ENCODE data around the gene CLASP2. TPM values are rescaled to one million over a fixed set of nuclear protein-coding genes. Genes with fewer than 3 reads are reported as not detected.
"Not testable (repeated sequence)": the region's sequence is repeated elsewhere in the genome, so short reads cannot be mapped to it uniquely, and the experiment has no call there.

The CLASP2 gene
- total RNA-seq, 1 donor from 2014 or later, result 114 TPM

GRCh38 chr3:33490641-33491241 is 227.3 kb downstream of the CLASP2 start:
- H3K27ac ChIP-seq (ENCODE audit: low read depth, low read length), result no peak overlapping the region
- no peaks in the 10 kb centered on the region for H3K27me3 ChIP-seq (ENCODE audit: control insufficient read depth in 3 of 3, insufficient read depth in 3 of 3, low read length in 3 of 3)
- no peaks in the 10 kb centered on the region for H3K9me3 ChIP-seq (ENCODE audit: control insufficient read depth in 3 of 3, low read length in 3 of 3)
- H3K9ac ChIP-seq (ENCODE audit: low read depth in 1 of 3, low read length in 3 of 3), result no peak overlapping the region
- H3K4me3 ChIP-seq (ENCODE audit: low read length in 3 of 3), result no peak overlapping the region
- H3K4me1 ChIP-seq (ENCODE audit: control insufficient read depth in 3 of 3, insufficient read depth in 3 of 3, low read length in 3 of 3), result no peaks in the 10 kb centered on the region
- H3K36me3 ChIP-seq (ENCODE audit: control insufficient read depth in 3 of 3, insufficient read depth in 3 of 3, low read length in 3 of 3), result no peaks in the 10 kb centered on the region

GRCh38 chr3:33488683-33489082 is 229.4 kb downstream of the CLASP2 start:
- Histone ChIP-seq H3K4me3 (ENCODE audit: low read length in 3 of 3) (no peak overlapping the region), H3K9ac (ENCODE audit: low read depth in 1 of 3, low read length in 3 of 3) (no peak overlapping the region), H3K9me3 (ENCODE audit: control insufficient read depth in 3 of 3, low read length in 3 of 3) (no peaks in the 10 kb centered on the region), H3K36me3 (ENCODE audit: control insufficient read depth in 3 of 3, insufficient read depth in 3 of 3, low read length in 3 of 3) (no peaks in the 10 kb centered on the region), H3K27ac (ENCODE audit: low read depth, low read length) (no peak overlapping the region), H3K4me1 (ENCODE audit: control insufficient read depth in 3 of 3, insufficient read depth in 3 of 3, low read length in 3 of 3) (no peaks in the 10 kb centered on the region), H3K27me3 (ENCODE audit: control insufficient read depth in 3 of 3, insufficient read depth in 3 of 3, low read length in 3 of 3) (no peaks in the 10 kb centered on the region)

- H3K9ac ChIP-seq (ENCODE audit: low read depth in 1 of 3, low read length in 3 of 3), result no peak overlapping the region
- H3K27ac ChIP-seq (ENCODE audit: low read depth, low read length), result no peak overlapping the region
- no peaks in the 10 kb centered on the region for H3K27me3 ChIP-seq (ENCODE audit: control insufficient read depth in 3 of 3, insufficient read depth in 3 of 3, low read length in 3 of 3)
- H3K4me1 ChIP-seq (ENCODE audit: control insufficient read depth in 3 of 3, insufficient read depth in 3 of 3, low read length in 3 of 3), result no peaks in the 10 kb centered on the region
- H3K36me3 ChIP-seq (ENCODE audit: control insufficient read depth in 3 of 3, insufficient read depth in 3 of 3, low read length in 3 of 3), result no peaks in the 10 kb centered on the region
- H3K4me3 ChIP-seq (ENCODE audit: low read length in 3 of 3), result no peak overlapping the region
- H3K9me3 ChIP-seq (ENCODE audit: control insufficient read depth in 3 of 3, low read length in 3 of 3), result no peaks in the 10 kb centered on the region
Observed at GRCh38 chr3:33488246-33488645, 229.8 kb downstream of the CLASP2 start.

GRCh38 chr3:33482111-33482521 is 235.9 kb downstream of the CLASP2 start:
- no peaks in the 10 kb centered on the region for H3K36me3 ChIP-seq (ENCODE audit: control insufficient read depth in 3 of 3, insufficient read depth in 3 of 3, low read length in 3 of 3)
- H3K27ac ChIP-seq (ENCODE audit: low read depth, low read length), result no peak overlapping the region
- no peaks in the 10 kb centered on the region for H3K9me3 ChIP-seq (ENCODE audit: control insufficient read depth in 3 of 3, low read length in 3 of 3)
- no peaks in the 10 kb centered on the region for H3K27me3 ChIP-seq (ENCODE audit: control insufficient read depth in 3 of 3, insufficient read depth in 3 of 3, low read length in 3 of 3)
- no peaks in the 10 kb centered on the region for H3K4me1 ChIP-seq (ENCODE audit: control insufficient read depth in 3 of 3, insufficient read depth in 3 of 3, low read length in 3 of 3)
- no peak overlapping the region for H3K4me3 ChIP-seq (ENCODE audit: low read length in 3 of 3)
- H3K9ac ChIP-seq (ENCODE audit: low read depth in 1 of 3, low read length in 3 of 3), result no peak overlapping the region

- no peaks in the 10 kb centered on the region for H3K27me3 ChIP-seq (ENCODE audit: control insufficient read depth in 3 of 3, insufficient read depth in 3 of 3, low read length in 3 of 3)
- H3K4me3 ChIP-seq (ENCODE audit: low read length in 3 of 3), result no peak overlapping the region
- H3K36me3 ChIP-seq (ENCODE audit: control insufficient read depth in 3 of 3, insufficient read depth in 3 of 3, low read length in 3 of 3), result no peaks in the 10 kb centered on the region
- H3K27ac ChIP-seq (ENCODE audit: low read depth, low read length), result no peak overlapping the region
- H3K9ac ChIP-seq (ENCODE audit: low read depth in 1 of 3, low read length in 3 of 3), result no peak overlapping the region
- no peaks in the 10 kb centered on the region for H3K9me3 ChIP-seq (ENCODE audit: control insufficient read depth in 3 of 3, low read length in 3 of 3)
- no peaks in the 10 kb centered on the region for H3K4me1 ChIP-seq (ENCODE audit: control insufficient read depth in 3 of 3, insufficient read depth in 3 of 3, low read length in 3 of 3)
Observed at GRCh38 chr3:33474896-33475295, 243.2 kb downstream of the CLASP2 start.

GRCh38 chr3:33473813-33474212 is 244.2 kb downstream of the CLASP2 start:
- H3K36me3 ChIP-seq (ENCODE audit: control insufficient read depth in 3 of 3, insufficient read depth in 3 of 3, low read length in 3 of 3), result no peaks in the 10 kb centered on the region
- no peaks in the 10 kb centered on the region for H3K27me3 ChIP-seq (ENCODE audit: control insufficient read depth in 3 of 3, insufficient read depth in 3 of 3, low read length in 3 of 3)
- H3K9ac ChIP-seq (ENCODE audit: low read depth in 1 of 3, low read length in 3 of 3), result no peak overlapping the region
- H3K27ac ChIP-seq (ENCODE audit: low read depth, low read length), result no peak overlapping the region
- no peaks in the 10 kb centered on the region for H3K4me1 ChIP-seq (ENCODE audit: control insufficient read depth in 3 of 3, insufficient read depth in 3 of 3, low read length in 3 of 3)
- H3K4me3 ChIP-seq (ENCODE audit: low read length in 3 of 3), result no peak overlapping the region
- no peaks in the 10 kb centered on the region for H3K9me3 ChIP-seq (ENCODE audit: control insufficient read depth in 3 of 3, low read length in 3 of 3)

- H3K4me3 ChIP-seq (ENCODE audit: low read length in 3 of 3), result no peak overlapping the region
- no peak overlapping the region for H3K27ac ChIP-seq (ENCODE audit: low read depth, low read length)
- H3K36me3 ChIP-seq (ENCODE audit: control insufficient read depth in 3 of 3, insufficient read depth in 3 of 3, low read length in 3 of 3), result peaks cover 0 to 6% (median 0%) of the 10 kb centered on the region in 3 donors
- H3K4me1 ChIP-seq (ENCODE audit: control insufficient read depth in 3 of 3, insufficient read depth in 3 of 3, low read length in 3 of 3), result no peaks in the 10 kb centered on the region
- no peaks in the 10 kb centered on the region for H3K9me3 ChIP-seq (ENCODE audit: control insufficient read depth in 3 of 3, low read length in 3 of 3)
- H3K9ac ChIP-seq (ENCODE audit: low read depth in 1 of 3, low read length in 3 of 3), result no peak overlapping the region
- no peaks in the 10 kb centered on the region for H3K27me3 ChIP-seq (ENCODE audit: control insufficient read depth in 3 of 3, insufficient read depth in 3 of 3, low read length in 3 of 3)
Observed at GRCh38 chr3:33467786-33468185, 250.3 kb downstream of the CLASP2 start.

GRCh38 chr3:33461097-33461496 is 257.0 kb downstream of the CLASP2 start:
- no peaks in the 10 kb centered on the region for H3K27me3 ChIP-seq (ENCODE audit: control insufficient read depth in 3 of 3, insufficient read depth in 3 of 3, low read length in 3 of 3)
- no peak overlapping the region for H3K27ac ChIP-seq (ENCODE audit: low read depth, low read length)
- H3K36me3 ChIP-seq (ENCODE audit: control insufficient read depth in 3 of 3, insufficient read depth in 3 of 3, low read length in 3 of 3), result no peaks in the 10 kb centered on the region

GRCh38 chr3:33459577-33459976 is 258.5 kb downstream of the CLASP2 start:
- H3K9me3 ChIP-seq (ENCODE audit: control insufficient read depth in 3 of 3, low read length in 3 of 3); H3K4me3 ChIP-seq (ENCODE audit: low read length in 3 of 3); H3K27ac ChIP-seq (ENCODE audit: low read depth, low read length); H3K9ac ChIP-seq (ENCODE audit: low read depth in 1 of 3, low read length in 3 of 3); H3K4me1 ChIP-seq (ENCODE audit: control insufficient read depth in 3 of 3, insufficient read depth in 3 of 3, low read length in 3 of 3); H3K36me3 ChIP-seq (ENCODE audit: control insufficient read depth in 3 of 3, insufficient read depth in 3 of 3, low read length in 3 of 3); H3K27me3 ChIP-seq (ENCODE audit: control insufficient read depth in 3 of 3, insufficient read depth in 3 of 3, low read length in 3 of 3): not testable (repeated sequence)

More at GRCh38 chr3:33461097-33461496, 257.0 kb downstream of the CLASP2 start:
- no peaks in the 10 kb centered on the region for H3K4me1 ChIP-seq (ENCODE audit: control insufficient read depth in 3 of 3, insufficient read depth in 3 of 3, low read length in 3 of 3)
- no peak overlapping the region for H3K9ac ChIP-seq (ENCODE audit: low read depth in 1 of 3, low read length in 3 of 3)
- H3K9me3 ChIP-seq (ENCODE audit: control insufficient read depth in 3 of 3, low read length in 3 of 3), result peaks cover 6 to 8% (median 6%) of the 10 kb centered on the region in 3 donors
- no peak overlapping the region for H3K4me3 ChIP-seq (ENCODE audit: low read length in 3 of 3)

GRCh38 chr3:33458446-33458845 is 259.6 kb downstream of the CLASP2 start:
- Histone ChIP-seq H3K27ac (ENCODE audit: low read depth, low read length) (no peak overlapping the region), H3K4me3 (ENCODE audit: low read length in 3 of 3) (no peak overlapping the region), H3K9ac (ENCODE audit: low read depth in 1 of 3, low read length in 3 of 3) (no peak overlapping the region), H3K36me3 (ENCODE audit: control insufficient read depth in 3 of 3, insufficient read depth in 3 of 3, low read length in 3 of 3) (no peaks in the 10 kb centered on the region), H3K9me3 (ENCODE audit: control insufficient read depth in 3 of 3, low read length in 3 of 3) (peaks cover 6 to 8% (median 6%) of the 10 kb centered on the region in 3 donors), H3K27me3 (ENCODE audit: control insufficient read depth in 3 of 3, insufficient read depth in 3 of 3, low read length in 3 of 3) (no peaks in the 10 kb centered on the region), H3K4me1 (ENCODE audit: control insufficient read depth in 3 of 3, insufficient read depth in 3 of 3, low read length in 3 of 3) (no peaks in the 10 kb centered on the region)
